Right lobe of liver (tissue), 6 donors: ENCODE results near the gene MRPL52. TPM values are rescaled to one million over a fixed set of nuclear protein-coding genes. Genes with fewer than 3 reads are reported as not detected.
A peak's percentile ranks its signal among the peaks of the same experiment; 100 is the strongest.

Source experiments
- ATAC-seq, 4 donors: fragments of 200-7000 bp; cut with Tn5 transposase; one replicate each; pipeline ENCODE4 v1.9.1; 2020; ENCODE audit warnings: mild to moderate bottlenecking in 4 of 4, moderate library complexity in 4 of 4
- DNase-seq, 3 donors: peaks; one replicate each; pipeline ENCODE4 v3.0.0-alpha.2; 2020
- H3K27ac ChIP-seq, 3 donors: fragments of 200-600 bp; one replicate each; pipeline ENCODE4 v1.8.0; 2022
- H3K27me3 ChIP-seq, 2 donors: fragments of 200-600 bp; one replicate each; pipeline ENCODE4 v1.8.0; 2022
- H3K36me3 ChIP-seq, 4 donors: fragments of 200-600 bp; sonication (generic) in 1 of 4; one replicate each; pipeline versions ENCODE4 v1.5.1 to v1.8.0; 2017 to 2022; ENCODE audit warnings: control low read depth in 1 of 4
- H3K4me1 ChIP-seq, 4 donors: fragments of 200-600 bp; sonication (generic) in 1 of 4; one replicate each; pipeline versions ENCODE4 v1.5.1 to v1.8.0; 2017 to 2022; ENCODE audit warnings: control low read depth in 1 of 4
- H3K4me3 ChIP-seq, 3 donors: fragments of 200-600 bp; one replicate each; pipeline ENCODE4 v1.8.0; 2022
- H3K9me3 ChIP-seq, 4 donors: fragments of 200-600 bp; sonication (generic) in 1 of 4; one replicate each; pipeline versions ENCODE4 v1.5.1 to v1.8.0; 2017 to 2022; ENCODE audit warnings: control low read depth in 1 of 4
- POLR2A ChIP-seq: fragments of 450-650 bp; IDR thresholded peaks from one replicate; pipeline ENCODE4 v1.6.1; 2017; ENCODE audit warnings: antibody characterized with exemption, mild to moderate bottlenecking
- WGBS: methylation state at CpG from one replicate; pipeline ENCODE4 v1.1.6; 2018; ENCODE audit warnings: low coverage, low lambda C conversion rate; ENCODE audit not compliant: insufficient coverage; ENCODE audit errors: missing lambda C conversion rate; 5-methylcytosine and 5-hydroxymethylcytosine counted together
- intact Hi-C, 2 donors: fragments of 100-400 bp; cut with DNase I; formaldehyde crosslinking; loops; one replicate each; pipeline versions ENCODE4 v1.11.2 to v1.14.1; 2022
- total RNA-seq, 6 experiments: library from RNA; depleted of rRNA in 2 of 6; stranded (reverse); fragments of >200 nt in 2 of 6; fragmentation: NEBNext Ultra II Directional in 3 of 6; extraction: Animal tissue kit (Norgen Biotek cat#: 25700) in 3 of 6; gene quantifications; one replicate each; pipeline versions ENCODE4 v1.1.0 to v1.2.4, GENCODE V29; 2016 to 2023
- TF ChIP-seq, protein P1 (sequence below), 4 donors: fragments of 200-600 bp in 3 of 4; fragments of 450-650 bp in 1 of 4; IDR thresholded peaks; one replicate each; pipeline versions ENCODE4 v1.5.1 to v1.8.0; 2016 to 2022; ENCODE audit warnings: antibody characterized with exemption in 4 of 4, mild to moderate bottlenecking in 2 of 4
- donor health status: DM: no; HTN: yes; CAD: no.
- donor health status: DM: no; HTN: no; CAD: no.
- donor health status: DM: no; HTN: no; CAD: no.
- donor health status: DM: no; HTN: yes; CAD: no.
- donor health status: DM: no; HTN: yes; CAD: no.

MRPL52 gene
- total RNA-seq, 6 experiments from 2014 or later, result 42.0 to 96.6 (median 47.6) TPM

DNA sequence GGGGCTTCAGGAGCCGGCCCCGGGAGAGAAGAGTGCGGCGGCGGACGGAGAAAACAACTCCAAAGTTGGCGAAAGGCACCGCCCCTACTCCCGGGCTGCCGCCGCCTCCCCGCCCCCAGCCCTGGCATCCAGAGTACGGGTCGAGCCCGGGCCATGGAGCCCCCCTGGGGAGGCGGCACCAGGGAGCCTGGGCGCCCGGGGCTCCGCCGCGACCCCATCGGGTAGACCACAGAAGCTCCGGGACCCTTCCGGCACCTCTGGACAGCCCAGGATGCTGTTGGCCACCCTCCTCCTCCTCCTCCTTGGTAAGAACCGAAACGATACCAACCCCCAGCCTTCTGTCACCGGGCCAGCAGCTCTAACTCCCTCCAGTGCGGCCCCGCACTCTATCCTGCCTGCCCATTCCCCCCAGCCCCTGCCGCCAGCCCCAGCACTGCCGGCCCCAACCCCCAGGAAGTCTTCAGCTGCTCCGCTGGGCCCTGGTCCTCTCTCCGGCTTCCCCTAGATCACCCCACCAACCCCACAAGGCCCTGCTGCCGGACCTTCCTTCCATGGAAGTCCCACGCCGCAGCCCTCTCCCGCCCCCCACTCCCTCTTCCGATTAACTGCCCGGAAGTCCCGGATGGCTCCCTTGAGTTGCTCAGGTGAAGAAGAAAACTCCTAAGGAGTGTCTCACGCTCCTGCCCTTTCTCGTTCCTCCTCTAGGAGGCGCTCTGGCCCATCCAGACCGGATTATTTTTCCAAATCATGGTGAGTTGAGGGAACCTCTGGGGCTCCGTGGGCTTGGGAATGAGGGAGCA, 42.5 kb downstream of the MRPL52 start:
- Histone ChIP-seq H3K9me3 (no peaks in the 10 kb centered on the region), H3K4me1 (peaks cover 0 to 17% (median 7%) of the 10 kb centered on the region in 4 donors), H3K27me3 (no peaks in the 10 kb centered on the region), H3K4me3 (peak overlapping the region; percentile 79 to 99 (median 88)), H3K27ac (peak overlapping the region; percentile 98 to 99 (median 98)), H3K36me3 (peaks cover 16 to 37% (median 24%) of the 10 kb centered on the region in 4 donors)
- DNase-seq, result peak; percentile 72 to 79 (median 78)
- peak; percentile 55 to 62 (median 60) for ATAC-seq
- WGBS, result under 1% methylated on average over 25 of the region's 45 CpGs
- intact Hi-C loops, result no loop called here
- no peak for TF ChIP-seq POLR2A
- TF ChIP-seq, protein P1, sequence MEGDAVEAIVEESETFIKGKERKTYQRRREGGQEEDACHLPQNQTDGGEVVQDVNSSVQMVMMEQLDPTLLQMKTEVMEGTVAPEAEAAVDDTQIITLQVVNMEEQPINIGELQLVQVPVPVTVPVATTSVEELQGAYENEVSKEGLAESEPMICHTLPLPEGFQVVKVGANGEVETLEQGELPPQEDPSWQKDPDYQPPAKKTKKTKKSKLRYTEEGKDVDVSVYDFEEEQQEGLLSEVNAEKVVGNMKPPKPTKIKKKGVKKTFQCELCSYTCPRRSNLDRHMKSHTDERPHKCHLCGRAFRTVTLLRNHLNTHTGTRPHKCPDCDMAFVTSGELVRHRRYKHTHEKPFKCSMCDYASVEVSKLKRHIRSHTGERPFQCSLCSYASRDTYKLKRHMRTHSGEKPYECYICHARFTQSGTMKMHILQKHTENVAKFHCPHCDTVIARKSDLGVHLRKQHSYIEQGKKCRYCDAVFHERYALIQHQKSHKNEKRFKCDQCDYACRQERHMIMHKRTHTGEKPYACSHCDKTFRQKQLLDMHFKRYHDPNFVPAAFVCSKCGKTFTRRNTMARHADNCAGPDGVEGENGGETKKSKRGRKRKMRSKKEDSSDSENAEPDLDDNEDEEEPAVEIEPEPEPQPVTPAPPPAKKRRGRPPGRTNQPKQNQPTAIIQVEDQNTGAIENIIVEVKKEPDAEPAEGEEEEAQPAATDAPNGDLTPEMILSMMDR (IDR thresholded peaks at IDR 0.05), result peak; percentile 80 to 91 (median 85)

GRCh38 chr14:22872833-22873520, 43.3 kb downstream of the MRPL52 start:
- Histone ChIP-seq H3K4me1 (peaks cover 0 to 17% (median 7%) of the 10 kb centered on the region in 4 donors), H3K27ac (peak overlapping the region; percentile 98 to 99 (median 98)), H3K27me3 (no peaks in the 10 kb centered on the region), H3K36me3 (peaks cover 16 to 45% (median 27%) of the 10 kb centered on the region in 4 donors), H3K4me3 (peak overlapping the region; percentile 79 to 99 (median 88)), H3K9me3 (no peaks in the 10 kb centered on the region)
- no peak for DNase-seq
- intact Hi-C loops, result no loop called here
- TF ChIP-seq, protein P1 (IDR thresholded peaks at IDR 0.05), result no peak
- no peak for TF ChIP-seq POLR2A
- 30% methylated on average over 6 of the region's 10 CpGs for WGBS
- ATAC-seq, result no peak

- TF ChIP-seq, protein P1 (IDR thresholded peaks at IDR 0.05), result no peak
- TF ChIP-seq POLR2A, result no peak
- no peak overlapping the region for H3K4me3 ChIP-seq
- H3K36me3 ChIP-seq, result peaks cover 16 to 51% (median 31%) of the 10 kb centered on the region in 4 donors
- WGBS, result 94% methylated on average over 8 of the region's 15 CpGs
- DNase-seq (no peak), ATAC-seq (no peak)
- H3K27me3 ChIP-seq, result no peaks in the 10 kb centered on the region
- no peak overlapping the region for H3K27ac ChIP-seq
- peaks cover 0 to 15% (median 7%) of the 10 kb centered on the region in 4 donors for H3K4me1 ChIP-seq
- no peaks in the 10 kb centered on the region for H3K9me3 ChIP-seq
- intact Hi-C loops, result no loop called here
Measured at GRCh38 chr14:22875003-22875747, 45.5 kb downstream of the MRPL52 start.

DNA sequence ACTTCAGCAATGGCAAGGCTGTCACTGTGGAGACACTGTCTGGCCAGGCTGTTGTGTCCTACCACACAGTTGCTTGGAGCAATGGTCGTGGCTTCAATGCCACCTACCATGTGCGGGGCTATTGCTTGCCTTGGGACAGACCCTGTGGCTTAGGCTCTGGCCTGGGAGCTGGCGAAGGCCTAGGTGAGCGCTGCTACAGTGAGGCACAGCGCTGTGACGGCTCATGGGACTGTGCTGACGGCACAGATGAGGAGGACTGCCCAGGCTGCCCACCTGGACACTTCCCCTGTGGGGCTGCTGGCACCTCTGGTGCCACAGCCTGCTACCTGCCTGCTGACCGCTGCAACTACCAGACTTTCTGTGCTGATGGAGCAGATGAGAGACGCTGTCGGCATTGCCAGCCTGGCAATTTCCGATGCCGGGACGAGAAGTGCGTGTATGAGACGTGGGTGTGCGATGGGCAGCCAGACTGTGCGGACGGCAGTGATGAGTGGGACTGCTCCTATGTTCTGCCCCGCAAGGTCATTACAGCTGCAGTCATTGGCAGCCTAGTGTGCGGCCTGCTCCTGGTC, 46.1 kb downstream of the MRPL52 start:
- ATAC-seq (no peak), DNase-seq (no peak)
- WGBS, result 93% methylated on average over 5 of the region's 20 CpGs
- Histone ChIP-seq H3K4me3 (no peak overlapping the region), H3K27ac (no peak overlapping the region), H3K27me3 (no peaks in the 10 kb centered on the region), H3K36me3 (peaks cover 16 to 51% (median 31%) of the 10 kb centered on the region in 4 donors), H3K9me3 (no peaks in the 10 kb centered on the region), H3K4me1 (peaks cover 0 to 9% (median 4%) of the 10 kb centered on the region in 4 donors)
- intact Hi-C loops, result no loop called here
- TF ChIP-seq POLR2A, result no peak
- TF ChIP-seq, protein P1 (IDR thresholded peaks at IDR 0.05), result no peak
